ACHN (cell line): ENCODE measurements around the gene CSTPP1.

Source experiments
- DNase-seq: peaks from one replicate; pipeline ENCODE4 v3.0.0-alpha.2; 2015
- in situ Hi-C: cut with HindIII; loops from 2 replicates; pipeline ENCODE4 v1.10.0; 2017; ENCODE audit warnings: low sequenced_read_pairs, low pct_ligation_motif_present, low pct_unique_long_range_greater_than_20kb

The CSTPP1 gene

GRCh38 chr11:47136921-47137320 is 200.4 kb downstream of the CSTPP1 start:
- DNase-seq: no peak
- in situ Hi-C loops: no loop called here

- no peak for DNase-seq
- in situ Hi-C loops: no loop called here
Observed at GRCh38 chr11:47137476-47137875, 200.9 kb downstream of the CSTPP1 start.

- in situ Hi-C loops: no loop called here
- no peak for DNase-seq
Observed at GRCh38 chr11:47139878-47140277, 203.3 kb downstream of the CSTPP1 start.

GRCh38 chr11:47143322-47143721 is 206.8 kb downstream of the CSTPP1 start:
- DNase-seq: no peak
- in situ Hi-C loops: no loop called here

GRCh38 chr11:47144541-47144940 is 208.0 kb downstream of the CSTPP1 start:
- in situ Hi-C loops: no loop called here
- DNase-seq: no peak

GRCh38 chr11:47147250-47147649 is 210.7 kb downstream of the CSTPP1 start:
- in situ Hi-C loops: no loop called here
- DNase-seq: no peak

GRCh38 chr11:47147681-47148080 is 211.1 kb downstream of the CSTPP1 start:
- no peak for DNase-seq
- in situ Hi-C loops: no loop called here

GRCh38 chr11:47148270-47148669 is 211.7 kb downstream of the CSTPP1 start:
- in situ Hi-C loops: no loop called here

GRCh38 chr11:47148903-47149531 is 212.5 kb downstream of the CSTPP1 start:
- in situ Hi-C loops: no loop called here
- no peak for DNase-seq

More at GRCh38 chr11:47148270-47148669, 211.7 kb downstream of the CSTPP1 start:
- DNase-seq: no peak

- no peak for DNase-seq
- in situ Hi-C loops: no loop called here
Observed at GRCh38 chr11:47149782-47150181, 213.2 kb downstream of the CSTPP1 start.

GRCh38 chr11:47152126-47152952 is 215.8 kb downstream of the CSTPP1 start:
- in situ Hi-C loops: no loop called here
- no peak for DNase-seq

GRCh38 chr11:47152953-47153950 is 216.7 kb downstream of the CSTPP1 start:
- in situ Hi-C loops: no loop called here
- peak; percentile 64 for DNase-seq

GRCh38 chr11:47154616-47155570 is 218.3 kb downstream of the CSTPP1 start:
- in situ Hi-C loops: no loop called here
- DNase-seq: no peak

- in situ Hi-C loops: no loop called here
- no peak for DNase-seq
Observed at GRCh38 chr11:47155879-47156278, 219.3 kb downstream of the CSTPP1 start.

- DNase-seq: no peak
- in situ Hi-C loops: no loop called here
Observed at GRCh38 chr11:47156333-47156732, 219.8 kb downstream of the CSTPP1 start.

GRCh38 chr11:47156951-47157350 is 220.4 kb downstream of the CSTPP1 start:
- in situ Hi-C loops: no loop called here
- DNase-seq: no peak

- in situ Hi-C loops: no loop called here
- no peak for DNase-seq
Observed at GRCh38 chr11:47157805-47158204, 221.2 kb downstream of the CSTPP1 start.

- in situ Hi-C loops: no loop called here
- no peak for DNase-seq
Observed at GRCh38 chr11:47158242-47158641, 221.7 kb downstream of the CSTPP1 start.
